Aorta (tissue), 5 donors: ENCODE measurements around the gene ARID2. TPM values are rescaled to one million over a fixed set of nuclear protein-coding genes. Genes with fewer than 3 reads are reported as not detected.

ENCODE experiments used
- ATAC-seq: fragments of 200-7000 bp; cut with Tn5 transposase; one replicate; pipeline ENCODE4 v1.9.1; 2022; ENCODE audit warnings: moderate library complexity; ENCODE audit not compliant: low FRiP score
- DNase-seq, 2 donors: peaks; one replicate each; pipeline ENCODE4 v3.0.0-alpha.2; 2020
- H3K27ac ChIP-seq, 2 donors: one replicate each; pipeline ENCODE4 v1.5.1; 2013; ENCODE audit warnings: low read length in 2 of 2, mild to moderate bottlenecking in 2 of 2, moderate library complexity in 2 of 2, control low read depth in 1 of 2, inconsistent platforms in 1 of 2, low read depth in 1 of 2
- H3K27me3 ChIP-seq, 2 donors: one replicate each; pipeline ENCODE4 v1.6.1; 2013; ENCODE audit warnings: control low read depth in 1 of 2, low read length in 1 of 2, mild to moderate bottlenecking in 1 of 2, moderate library complexity in 1 of 2; ENCODE audit not compliant: insufficient read depth in 2 of 2, control insufficient read depth in 1 of 2
- H3K36me3 ChIP-seq, 2 donors: one replicate each; pipeline ENCODE4 v1.6.1; 2013; ENCODE audit warnings: control low read depth in 1 of 2, low read length in 1 of 2, mild to moderate bottlenecking in 1 of 2; ENCODE audit not compliant: insufficient read depth in 2 of 2, control insufficient read depth in 1 of 2
- H3K4me1 ChIP-seq, 2 donors: one replicate each; pipeline ENCODE4 v1.6.1; 2013; ENCODE audit warnings: low read length in 2 of 2, control low read depth in 1 of 2, mild to moderate bottlenecking in 1 of 2, moderate library complexity in 1 of 2; ENCODE audit not compliant: insufficient read depth in 2 of 2, control insufficient read depth in 1 of 2
- H3K4me3 ChIP-seq, 2 donors: one replicate each; pipeline ENCODE4 v1.5.1; 2013; ENCODE audit warnings: low read length in 2 of 2, control low read depth in 1 of 2, mild to moderate bottlenecking in 1 of 2
- H3K9me3 ChIP-seq: one replicate; pipeline ENCODE4 v1.6.1; 2013; ENCODE audit warnings: mild to moderate bottlenecking, low read length; ENCODE audit not compliant: control insufficient read depth
- whole genome bisulfite sequencing, 2 donors: extraction: QIAGEN DNeasy Blood & Tissue Kit; methylation state at CpG; one replicate each; pipeline ENCODE4 v1.1.7; 2013; 5-methylcytosine and 5-hydroxymethylcytosine counted together
- intact Hi-C, 2 donors: fragments of 100-400 bp; cut with DNase I; formaldehyde crosslinking; loops; one replicate each; pipeline versions ENCODE4 v1.14.2 to v1.15.0; 2022
- polyA plus RNA-seq, 2 donors: library from polyadenylated mRNA; stranded (reverse); fragments of 200-250 nt; gene quantifications; one replicate each; pipeline ENCODE4 v1.2.3, GENCODE V29; 2013
- total RNA-seq, 2 donors: library from RNA; stranded (reverse); fragmentation: NEBNext Ultra II Directional; extraction: Animal tissue kit (Norgen Biotek cat#: 25700); gene quantifications; one replicate each; pipeline ENCODE4 v1.2.1, GENCODE V29; 2021
- donor health status: healthy with polysubstance abuse.
- donor health status: Bipolar disorder and iron deficiency.
- donor health status: DM: no; HTN: no; CAD: no.
- donor health status: DM: no; HTN: no; CAD: no.
- donor health status: DM: yes; HTN: yes; CAD: no.

Gene ARID2
- total and polyA plus RNA-seq, 4 donors = 2.9 to 50.3 (median 24.1) TPM

GRCh38 chr12:45946435-45946834 lies 216.9 kb downstream of the ARID2 start:
- no peak overlapping the region for H3K4me3 ChIP-seq
- intact Hi-C loops = no loop called here
- H3K9me3 ChIP-seq = no peaks in the 10 kb centered on the region
- peaks cover 0 to 2% of the 10 kb centered on the region in 2 donors for H3K4me1 ChIP-seq
- H3K36me3 ChIP-seq = peaks cover 3% of the 10 kb centered on the region in 2 donors
- no peak for ATAC-seq
- DNase-seq = no peak
- 33 to 36% methylated on average over 1 of the region's 1 CpG for WGBS, 2 donors
- no peak overlapping the region for H3K27ac ChIP-seq
- H3K27me3 ChIP-seq = no peaks in the 10 kb centered on the region

- intact Hi-C loops = no loop called here
- Histone ChIP-seq H3K4me1 (peaks cover 0 to 2% of the 10 kb centered on the region in 2 donors), H3K36me3 (peaks cover 0 to 3% of the 10 kb centered on the region in 2 donors), H3K27ac (no peak overlapping the region), H3K4me3 (no peak overlapping the region), H3K9me3 (no peaks in the 10 kb centered on the region), H3K27me3 (no peaks in the 10 kb centered on the region)
- no peak for ATAC-seq
- no peak for DNase-seq
These were observed 219.0 kb downstream of the ARID2 start for GRCh38 chr12:45948546-45948945.
